ENCODE measurements around the gene LDB3.

- TF ChIP-seq, protein P1, sequence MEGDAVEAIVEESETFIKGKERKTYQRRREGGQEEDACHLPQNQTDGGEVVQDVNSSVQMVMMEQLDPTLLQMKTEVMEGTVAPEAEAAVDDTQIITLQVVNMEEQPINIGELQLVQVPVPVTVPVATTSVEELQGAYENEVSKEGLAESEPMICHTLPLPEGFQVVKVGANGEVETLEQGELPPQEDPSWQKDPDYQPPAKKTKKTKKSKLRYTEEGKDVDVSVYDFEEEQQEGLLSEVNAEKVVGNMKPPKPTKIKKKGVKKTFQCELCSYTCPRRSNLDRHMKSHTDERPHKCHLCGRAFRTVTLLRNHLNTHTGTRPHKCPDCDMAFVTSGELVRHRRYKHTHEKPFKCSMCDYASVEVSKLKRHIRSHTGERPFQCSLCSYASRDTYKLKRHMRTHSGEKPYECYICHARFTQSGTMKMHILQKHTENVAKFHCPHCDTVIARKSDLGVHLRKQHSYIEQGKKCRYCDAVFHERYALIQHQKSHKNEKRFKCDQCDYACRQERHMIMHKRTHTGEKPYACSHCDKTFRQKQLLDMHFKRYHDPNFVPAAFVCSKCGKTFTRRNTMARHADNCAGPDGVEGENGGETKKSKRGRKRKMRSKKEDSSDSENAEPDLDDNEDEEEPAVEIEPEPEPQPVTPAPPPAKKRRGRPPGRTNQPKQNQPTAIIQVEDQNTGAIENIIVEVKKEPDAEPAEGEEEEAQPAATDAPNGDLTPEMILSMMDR (IDR thresholded peaks at IDR 0.05; ENCODE audit: low read length): no peak
- TF ChIP-seq EZH2 (IDR thresholded peaks at IDR 0.05; ENCODE audit: borderline replicate concordance, low read length): no peak
These were observed 6.6 kb downstream of the LDB3 start for GRCh38 chr10:86674912-86675311.

Data from OCI-LY1 (cell line).